OCI-LY1 (cell line): Measurements from ENCODE around the gene SLC4A1.

Source experiments
- EZH2 ChIP-seq: fragments of 200-600 bp; sonication (generic), shearing (Covaris generic); IDR thresholded peaks from 2 replicates; pipeline ENCODE4 v1.8.0; 2017; ENCODE audit warnings: borderline replicate concordance, mixed run types, mild to moderate bottlenecking, antibody characterized with exemption, low read length, moderate library complexity, mixed read lengths
- TF ChIP-seq, protein P1 (sequence below): fragments of 200-600 bp; sonication (generic), shearing (Covaris generic); IDR thresholded peaks from 2 replicates; pipeline ENCODE4 v1.5.1; 2017; ENCODE audit warnings: mild to moderate bottlenecking, antibody characterized with exemption, low read length, moderate library complexity, mixed read lengths

- TF ChIP-seq, protein P1, sequence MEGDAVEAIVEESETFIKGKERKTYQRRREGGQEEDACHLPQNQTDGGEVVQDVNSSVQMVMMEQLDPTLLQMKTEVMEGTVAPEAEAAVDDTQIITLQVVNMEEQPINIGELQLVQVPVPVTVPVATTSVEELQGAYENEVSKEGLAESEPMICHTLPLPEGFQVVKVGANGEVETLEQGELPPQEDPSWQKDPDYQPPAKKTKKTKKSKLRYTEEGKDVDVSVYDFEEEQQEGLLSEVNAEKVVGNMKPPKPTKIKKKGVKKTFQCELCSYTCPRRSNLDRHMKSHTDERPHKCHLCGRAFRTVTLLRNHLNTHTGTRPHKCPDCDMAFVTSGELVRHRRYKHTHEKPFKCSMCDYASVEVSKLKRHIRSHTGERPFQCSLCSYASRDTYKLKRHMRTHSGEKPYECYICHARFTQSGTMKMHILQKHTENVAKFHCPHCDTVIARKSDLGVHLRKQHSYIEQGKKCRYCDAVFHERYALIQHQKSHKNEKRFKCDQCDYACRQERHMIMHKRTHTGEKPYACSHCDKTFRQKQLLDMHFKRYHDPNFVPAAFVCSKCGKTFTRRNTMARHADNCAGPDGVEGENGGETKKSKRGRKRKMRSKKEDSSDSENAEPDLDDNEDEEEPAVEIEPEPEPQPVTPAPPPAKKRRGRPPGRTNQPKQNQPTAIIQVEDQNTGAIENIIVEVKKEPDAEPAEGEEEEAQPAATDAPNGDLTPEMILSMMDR = no peak
- no peak for TF ChIP-seq EZH2
Observed at GRCh38 chr17:44199553-44200477, 68.1 kb downstream of the SLC4A1 start, which contains the start of gene ATXN7L3.
